GM10248 (cell line): Measurements from ENCODE around the gene XIRP2.

Experiments
- CTCF ChIA-PET: fragments of 300-600 bp; sonication (Branson Sonifier 250); formaldehyde crosslinking; extraction: SDS; loops from one replicate; lab custom pipeline; 2021; ENCODE audit warnings: antibody characterized with exemption; lab: Yijun Ruan, JAX
- POLR2A ChIA-PET: fragments of 350-650 bp; sonication (Branson Sonifier 250); formaldehyde crosslinking; extraction: SDS; loops from one replicate; lab custom pipeline; 2020; ENCODE audit warnings: antibody characterized with exemption; lab: Yijun Ruan, JAX
- DNase-seq: peaks from one replicate; pipeline ENCODE4 v3.0.0; 2012; ENCODE audit errors: extremely low spot score
- TF ChIP-seq, protein P1 (sequence below): IDR thresholded peaks from 2 replicates; pipeline ENCODE4 v1.5.1; 2012; ENCODE audit warnings: mild to moderate bottlenecking, low read depth; ENCODE audit errors: extremely low read depth, missing control alignments, control extremely low read depth

XIRP2 gene

GRCh38 chr2:167198576-167198975, 310.3 kb downstream of the XIRP2 start:
- CTCF ChIA-PET: interaction anchor here (1.4 kb wide), 1 partner anchor 13 kb away, joined by 7 read pairs; no protein-coding TSS in a partner anchor
- TF ChIP-seq, protein P1, sequence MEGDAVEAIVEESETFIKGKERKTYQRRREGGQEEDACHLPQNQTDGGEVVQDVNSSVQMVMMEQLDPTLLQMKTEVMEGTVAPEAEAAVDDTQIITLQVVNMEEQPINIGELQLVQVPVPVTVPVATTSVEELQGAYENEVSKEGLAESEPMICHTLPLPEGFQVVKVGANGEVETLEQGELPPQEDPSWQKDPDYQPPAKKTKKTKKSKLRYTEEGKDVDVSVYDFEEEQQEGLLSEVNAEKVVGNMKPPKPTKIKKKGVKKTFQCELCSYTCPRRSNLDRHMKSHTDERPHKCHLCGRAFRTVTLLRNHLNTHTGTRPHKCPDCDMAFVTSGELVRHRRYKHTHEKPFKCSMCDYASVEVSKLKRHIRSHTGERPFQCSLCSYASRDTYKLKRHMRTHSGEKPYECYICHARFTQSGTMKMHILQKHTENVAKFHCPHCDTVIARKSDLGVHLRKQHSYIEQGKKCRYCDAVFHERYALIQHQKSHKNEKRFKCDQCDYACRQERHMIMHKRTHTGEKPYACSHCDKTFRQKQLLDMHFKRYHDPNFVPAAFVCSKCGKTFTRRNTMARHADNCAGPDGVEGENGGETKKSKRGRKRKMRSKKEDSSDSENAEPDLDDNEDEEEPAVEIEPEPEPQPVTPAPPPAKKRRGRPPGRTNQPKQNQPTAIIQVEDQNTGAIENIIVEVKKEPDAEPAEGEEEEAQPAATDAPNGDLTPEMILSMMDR: no peak
- POLR2A ChIA-PET: no interaction called here
- DNase-seq: no peak

DNA sequence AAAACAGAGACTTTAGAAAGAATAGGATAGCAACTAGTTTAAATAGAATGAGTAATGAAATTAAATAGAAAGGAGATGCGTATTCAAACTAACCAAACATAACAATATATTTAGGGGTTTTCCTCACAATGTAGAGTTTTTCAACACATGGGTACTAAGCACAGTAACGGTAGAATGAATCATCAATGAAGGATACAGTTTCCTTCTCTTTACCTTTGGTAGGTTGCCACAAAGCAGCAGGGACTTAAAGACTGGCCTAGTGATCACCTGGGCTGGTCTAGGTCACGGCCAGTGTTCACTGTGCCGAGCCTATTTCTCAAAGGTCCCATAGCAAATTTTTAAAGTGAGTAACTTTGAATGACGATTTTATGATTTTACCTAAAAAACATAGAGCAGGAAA, 311.7 kb downstream of the XIRP2 start:
- DNase-seq: no peak
- CTCF ChIA-PET: interaction anchor here (1.4 kb wide), 1 partner anchor 11 kb away, joined by 7 read pairs; no protein-coding TSS in a partner anchor
- TF ChIP-seq, protein P1: no peak
- POLR2A ChIA-PET: no interaction called here

DNA sequence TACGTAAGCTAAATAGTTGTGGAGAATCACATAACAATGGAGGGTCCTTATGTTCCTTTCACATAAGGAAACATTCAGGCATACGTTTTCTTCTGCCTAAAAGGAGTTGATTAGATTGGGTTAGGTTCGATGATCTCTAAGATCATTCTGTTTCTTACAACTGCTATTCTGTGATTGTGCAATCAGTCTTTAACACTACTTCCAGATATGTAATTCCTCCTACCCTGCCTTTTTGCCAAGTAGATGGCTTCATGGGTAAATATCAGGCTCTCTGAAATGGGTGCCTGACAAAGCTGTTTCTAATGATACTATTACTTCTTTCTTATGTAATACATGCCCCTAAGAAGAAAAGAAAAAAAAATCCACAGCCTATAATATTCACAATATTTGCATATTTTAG, 321.5 kb downstream of the XIRP2 start:
- TF ChIP-seq, protein P1: no peak
- POLR2A ChIA-PET: no interaction called here
- DNase-seq: no peak
- CTCF ChIA-PET: no interaction called here

- TF ChIP-seq, protein P1: peak; percentile 47
- peak; percentile 36 for DNase-seq
- ChIA-PET CTCF (interaction anchor here (1.0 to 1.8 kb wide), 5 partner anchors 10 to 674 kb away, joined by 3 to 7 read pairs (median 3); no protein-coding TSS in a partner anchor), POLR2A (no interaction called here)
These were observed 323.9 kb downstream of the XIRP2 start for GRCh38 chr2:167212014-167212648.

GRCh38 chr2:167215595-167215994, 327.3 kb downstream of the XIRP2 start:
- ChIA-PET POLR2A (no interaction called here), CTCF (no interaction called here)
- TF ChIP-seq, protein P1: no peak
- no peak for DNase-seq

DNA sequence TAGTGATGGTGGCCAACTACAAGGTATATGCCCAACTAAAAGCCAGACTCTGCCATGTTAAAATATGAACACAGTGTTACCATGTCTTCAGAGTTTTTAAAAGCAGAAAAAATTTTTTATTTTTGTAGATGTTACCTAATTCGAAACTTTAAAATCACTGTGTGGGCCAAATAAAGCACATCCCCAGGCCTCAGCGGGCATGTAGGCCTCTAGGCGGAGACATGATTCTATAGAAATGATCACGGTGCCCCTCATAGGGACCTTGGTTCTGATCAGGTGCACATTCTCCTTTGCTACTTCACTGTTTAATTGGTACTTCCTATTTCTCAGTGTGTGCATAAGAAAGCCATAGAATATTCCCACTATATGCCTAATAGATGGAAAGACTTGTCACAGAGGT, 349.2 kb downstream of the XIRP2 start:
- ChIA-PET POLR2A (no interaction called here), CTCF (no interaction called here)
- DNase-seq: no peak
- TF ChIP-seq, protein P1: no peak
